Mesenchymal stem cell (in vitro differentiated cells and primary cell): ENCODE measurements around the gene SECISBP2L.

Source experiments
- DNase-seq: peaks from one replicate; pipeline ENCODE4 v3.0.0-alpha.2; 2013
- H2AFZ ChIP-seq: one replicate; pipeline ENCODE4 v1.6.1; 2013; ENCODE audit warnings: low read depth, mild to moderate bottlenecking, control low read depth, inconsistent platforms, low read length, moderate library complexity
- H2AK5ac ChIP-seq: 2 replicates; pipeline ENCODE4 v1.6.1; 2013; ENCODE audit warnings: low read length, moderate library complexity, mild to moderate bottlenecking, inconsistent platforms; ENCODE audit not compliant: severe bottlenecking
- H2BK120ac ChIP-seq: one replicate; pipeline ENCODE4 v1.6.1; 2013; ENCODE audit warnings: low read depth, mild to moderate bottlenecking, inconsistent platforms, low read length, moderate library complexity
- H2BK12ac ChIP-seq, 2 experiments: one replicate each; pipeline ENCODE4 v1.6.1; 2013; ENCODE audit warnings: inconsistent platforms in 2 of 2, low read length in 2 of 2, mild to moderate bottlenecking in 2 of 2, moderate library complexity in 2 of 2, control low read depth in 1 of 2
- H2BK15ac ChIP-seq: one replicate; pipeline ENCODE4 v1.6.1; 2013; ENCODE audit warnings: mild to moderate bottlenecking, low read depth, inconsistent platforms; ENCODE audit not compliant: poor library complexity, severe bottlenecking
- H2BK5ac ChIP-seq: 2 replicates; pipeline ENCODE4 v1.6.1; 2013; ENCODE audit warnings: low read depth, mild to moderate bottlenecking, low read length, control low read depth, inconsistent platforms; ENCODE audit not compliant: poor library complexity, severe bottlenecking
- H3K14ac ChIP-seq, 2 experiments: one replicate each; pipeline ENCODE4 v1.6.1; 2013; ENCODE audit warnings: inconsistent platforms in 2 of 2, low read length in 2 of 2, control low read depth in 1 of 2, mild to moderate bottlenecking in 1 of 2, moderate library complexity in 1 of 2
- H3K18ac ChIP-seq, 2 experiments: one replicate each; pipeline ENCODE4 v1.6.1; 2013; ENCODE audit warnings: inconsistent platforms in 2 of 2, low read length in 2 of 2, control low read depth in 1 of 2, low read depth in 1 of 2, mild to moderate bottlenecking in 1 of 2
- H3K23ac ChIP-seq, 2 experiments: one replicate each; pipeline ENCODE4 v1.6.1; 2013; ENCODE audit warnings: inconsistent platforms in 2 of 2, low read length in 2 of 2, mild to moderate bottlenecking in 2 of 2, moderate library complexity in 2 of 2, control low read depth in 1 of 2
- H3K27ac ChIP-seq: 2 replicates; pipeline ENCODE4 v1.5.1; 2013; ENCODE audit warnings: mild to moderate bottlenecking, moderate library complexity, low read length, control low read depth, inconsistent platforms; ENCODE audit not compliant: poor library complexity, severe bottlenecking
- H3K27me3 ChIP-seq, 2 experiments: 2 replicates each; pipeline versions ENCODE4 v1.6.1 to v1.7.0; 2013; ENCODE audit warnings: low read length in 2 of 2, mild to moderate bottlenecking in 2 of 2, moderate library complexity in 2 of 2, control low read depth in 1 of 2, inconsistent platforms in 1 of 2; ENCODE audit not compliant: control insufficient read depth in 1 of 2, insufficient read depth in 1 of 2
- H3K36me3 ChIP-seq, 2 experiments: 2 replicates each; pipeline versions ENCODE4 v1.6.1 to v1.7.0; 2013; ENCODE audit warnings: low read length in 2 of 2, control low read depth in 1 of 2, inconsistent platforms in 1 of 2, low read depth in 1 of 2, mild to moderate bottlenecking in 1 of 2; ENCODE audit not compliant: insufficient read depth in 2 of 2, control insufficient read depth in 1 of 2
- H3K4ac ChIP-seq, 2 experiments: one replicate each; pipeline ENCODE4 v1.6.1; 2013; ENCODE audit warnings: inconsistent platforms in 2 of 2, low read length in 2 of 2, mild to moderate bottlenecking in 2 of 2, moderate library complexity in 2 of 2, control low read depth in 1 of 2, low read depth in 1 of 2
- H3K4me1 ChIP-seq: 2 replicates; pipeline ENCODE4 v1.6.1; 2013; ENCODE audit warnings: low read depth, low read length, control low read depth; ENCODE audit not compliant: control insufficient read depth, insufficient read depth
- H3K4me2 ChIP-seq: 2 replicates; pipeline ENCODE4 v1.6.1; 2013; ENCODE audit warnings: low read length, mild to moderate bottlenecking, inconsistent platforms; ENCODE audit not compliant: poor library complexity, severe bottlenecking
- H3K4me3 ChIP-seq, 2 experiments: 2 replicates each; pipeline versions ENCODE4 v1.5.1 to v1.7.0; 2013; ENCODE audit warnings: low read length in 2 of 2, mild to moderate bottlenecking in 2 of 2, control low read depth in 1 of 2, low read depth in 1 of 2; ENCODE audit not compliant: insufficient read depth in 1 of 2
- H3K79me1 ChIP-seq: replicated peaks from 2 replicates; pipeline ENCODE4 v1.6.1; 2013; ENCODE audit warnings: mild to moderate bottlenecking, control low read depth, low read length, inconsistent platforms; ENCODE audit not compliant: poor library complexity, severe bottlenecking
- H3K9ac ChIP-seq: 2 replicates; pipeline ENCODE4 v1.7.0; 2013; ENCODE audit warnings: mild to moderate bottlenecking, low read length, moderate library complexity
- H3K9me3 ChIP-seq: 2 replicates; pipeline ENCODE4 v1.7.0; 2013; ENCODE audit warnings: mild to moderate bottlenecking, low read length; ENCODE audit not compliant: control insufficient read depth
- H4K8ac ChIP-seq: one replicate; pipeline ENCODE4 v1.6.1; 2013; ENCODE audit warnings: inconsistent platforms, mild to moderate bottlenecking, low read length, moderate library complexity
- H4K91ac ChIP-seq: one replicate; pipeline ENCODE4 v1.6.1; 2013; ENCODE audit warnings: mild to moderate bottlenecking, low read length, inconsistent platforms
- WGBS: methylation state at CpG from one replicate; pipeline ENCODE4 v1.1.7; 2013; ENCODE audit warnings: mixed read lengths; 5-methylcytosine and 5-hydroxymethylcytosine counted together

SECISBP2L gene

GRCh38 chr15:49044766-49045606 lies 1.3 kb downstream of the SECISBP2L start:
- WGBS = 67% methylated on average over 1 of the region's 8 CpGs
- Histone ChIP-seq H4K91ac (no peak overlapping the region), H2AK5ac (no peak overlapping the region), H3K9me3 (no peaks in the 10 kb centered on the region), H3K4me3 (peak overlapping the region in 1 of 2 experiments; percentile 90), H3K79me1 (no peaks in the 10 kb centered on the region), H3K23ac (no peak overlapping the region), H3K9ac (peak overlapping the region; percentile 96), H3K27ac (no peak overlapping the region), H3K18ac (no peak overlapping the region), H2BK12ac (no peak overlapping the region), H4K8ac (no peak overlapping the region), H2BK5ac (no peak overlapping the region), H2BK15ac (no peak overlapping the region), H2BK120ac (no peak overlapping the region), H2AFZ (no peak overlapping the region), H3K4ac (no peak overlapping the region), H3K4me1 (no peaks in the 10 kb centered on the region), H3K36me3 (peaks cover 0 to 6% of the 10 kb centered on the region in 2 experiments), H3K14ac (no peak overlapping the region), H3K27me3 (no peaks in the 10 kb centered on the region), H3K4me2 (peak overlapping the region; percentile 42)
- no peak for DNase-seq

- Histone ChIP-seq H3K23ac (no peak overlapping the region), H3K27ac (no peak overlapping the region), H3K9ac (peak overlapping the region; percentile 96), H3K4ac (no peak overlapping the region), H3K27me3 (no peaks in the 10 kb centered on the region), H2BK120ac (no peak overlapping the region), H3K4me3 (peak overlapping the region in 1 of 2 experiments; percentile 90), H4K8ac (no peak overlapping the region), H3K4me2 (no peak overlapping the region), H3K79me1 (no peaks in the 10 kb centered on the region), H3K9me3 (no peaks in the 10 kb centered on the region), H2AK5ac (no peak overlapping the region), H3K18ac (no peak overlapping the region), H3K14ac (no peak overlapping the region), H2BK15ac (no peak overlapping the region), H2BK5ac (no peak overlapping the region), H4K91ac (no peak overlapping the region), H2AFZ (no peak overlapping the region), H2BK12ac (no peak overlapping the region), H3K36me3 (peaks cover 0 to 6% of the 10 kb centered on the region in 2 experiments), H3K4me1 (no peaks in the 10 kb centered on the region)
- 96% methylated on average over 2 of the region's 3 CpGs for WGBS
- no peak for DNase-seq
Measured at GRCh38 chr15:49044002-49044401, 2.2 kb downstream of the SECISBP2L start.

- Histone ChIP-seq H3K27me3 (no peaks in the 10 kb centered on the region), H4K8ac (no peak overlapping the region), H3K36me3 (peaks cover 0 to 6% of the 10 kb centered on the region in 2 experiments), H2AFZ (no peak overlapping the region), H3K79me1 (no peaks in the 10 kb centered on the region), H2BK120ac (peak overlapping the region; percentile 49), H3K4ac (no peak overlapping the region), H2BK5ac (no peak overlapping the region), H3K18ac (no peak overlapping the region), H3K14ac (no peak overlapping the region), H3K4me3 (no peak overlapping the region), H3K4me2 (no peak overlapping the region), H3K23ac (no peak overlapping the region), H3K27ac (no peak overlapping the region), H4K91ac (no peak overlapping the region), H2BK12ac (no peak overlapping the region), H3K9me3 (no peaks in the 10 kb centered on the region), H2BK15ac (no peak overlapping the region), H3K4me1 (no peaks in the 10 kb centered on the region), H2AK5ac (no peak overlapping the region), H3K9ac (peak overlapping the region; percentile 66)
- DNase-seq = no peak
Measured at GRCh38 chr15:49042165-49042564, 4.1 kb downstream of the SECISBP2L start.

- no peaks in the 10 kb centered on the region for H3K79me1 ChIP-seq
- no peak overlapping the region for H2BK5ac ChIP-seq
- no peak for DNase-seq
- H3K4me2 ChIP-seq = no peak overlapping the region
- no peak overlapping the region for H3K27ac ChIP-seq
- no peak overlapping the region for H2BK15ac ChIP-seq
- no peak overlapping the region for H3K18ac ChIP-seq
- H3K4ac ChIP-seq = no peak overlapping the region
- H3K9me3 ChIP-seq = no peaks in the 10 kb centered on the region
- 94% methylated on average over 4 of the region's 5 CpGs for WGBS
- no peaks in the 10 kb centered on the region for H3K27me3 ChIP-seq
- no peak overlapping the region for H2AFZ ChIP-seq
- no peak overlapping the region for H3K23ac ChIP-seq
- no peak overlapping the region for H3K14ac ChIP-seq
- no peak overlapping the region for H4K91ac ChIP-seq
- no peak overlapping the region for H4K8ac ChIP-seq
- no peak overlapping the region for H2AK5ac ChIP-seq
- peak overlapping the region in 1 of 2 experiments; percentile 23 for H3K4me3 ChIP-seq
- peaks cover 6% of the 10 kb centered on the region in 2 experiments for H3K36me3 ChIP-seq
- peak overlapping the region; percentile 66 for H3K9ac ChIP-seq
- H2BK12ac ChIP-seq = no peak overlapping the region
- no peaks in the 10 kb centered on the region for H3K4me1 ChIP-seq
- H2BK120ac ChIP-seq = no peak overlapping the region
Measured at GRCh38 chr15:49041426-49041825, 4.8 kb downstream of the SECISBP2L start.
